Ectodermal cell (in vitro differentiated cells): ENCODE data around the gene TSPOAP1.

Source experiments
- H3K27ac ChIP-seq: 2 replicates; pipeline ENCODE4 v1.7.0; 2013; ENCODE audit warnings: mild to moderate bottlenecking, low read depth, low read length; ENCODE audit not compliant: insufficient read depth, poor library complexity, severe bottlenecking
- H3K27me3 ChIP-seq: 2 replicates; pipeline ENCODE4 v1.7.0; 2013; ENCODE audit warnings: mild to moderate bottlenecking, low read length; ENCODE audit not compliant: insufficient read depth, control insufficient read depth, poor library complexity, severe bottlenecking
- H3K36me3 ChIP-seq: one replicate; pipeline ENCODE4 v1.7.0; 2013; ENCODE audit warnings: low read length; ENCODE audit not compliant: control insufficient read depth, insufficient read depth
- H3K4me1 ChIP-seq: one replicate; pipeline ENCODE4 v1.7.0; 2013; ENCODE audit warnings: low read length; ENCODE audit not compliant: control insufficient read depth, insufficient read depth
- H3K4me3 ChIP-seq: 2 replicates; pipeline ENCODE4 v1.7.0; 2013; ENCODE audit warnings: low read depth, low read length, control low read depth; ENCODE audit not compliant: insufficient read depth
- H3K9me3 ChIP-seq: 2 replicates; pipeline ENCODE4 v1.7.0; 2013; ENCODE audit warnings: mild to moderate bottlenecking, low read length, moderate library complexity; ENCODE audit not compliant: control insufficient read depth
- WGBS, 2 experiments: methylation state at CpG; one replicate each; pipeline ENCODE4 v1.1.7; 2013; ENCODE audit warnings: missing lambda C conversion rate in 2 of 2; 5-methylcytosine and 5-hydroxymethylcytosine counted together

The TSPOAP1 gene

GRCh38 chr17:58314706-58315015, 13.9 kb downstream of the TSPOAP1 start:
- Histone ChIP-seq H3K9me3 (no peaks in the 10 kb centered on the region), H3K27ac (no peak overlapping the region), H3K4me1 (peaks cover 16% of the 10 kb centered on the region), H3K27me3 (peaks cover 8% of the 10 kb centered on the region), H3K4me3 (no peak overlapping the region), H3K36me3 (no peaks in the 10 kb centered on the region)
- WGBS, 2 experiments = 90 to 93% methylated on average over 5 to 6 of the region's 6 CpGs

- WGBS, 2 experiments = 75 to 80% methylated on average over 7 of the region's 7 CpGs
- H3K4me3 ChIP-seq = no peak overlapping the region
- H3K27ac ChIP-seq = no peak overlapping the region
- peaks cover 8% of the 10 kb centered on the region for H3K27me3 ChIP-seq
- H3K9me3 ChIP-seq = no peaks in the 10 kb centered on the region
- H3K36me3 ChIP-seq = no peaks in the 10 kb centered on the region
- H3K4me1 ChIP-seq = peaks cover 20% of the 10 kb centered on the region
These were observed 14.5 kb downstream of the TSPOAP1 start for GRCh38 chr17:58313815-58314705.

- Histone ChIP-seq H3K9me3 (no peaks in the 10 kb centered on the region), H3K27me3 (peaks cover 8% of the 10 kb centered on the region), H3K4me1 (peaks cover 22% of the 10 kb centered on the region), H3K4me3 (no peak overlapping the region), H3K36me3 (no peaks in the 10 kb centered on the region), H3K27ac (no peak overlapping the region)
- WGBS, 2 experiments = 67 to 90% methylated on average over 1 of the region's 1 CpG
These were observed 15.8 kb downstream of the TSPOAP1 start for GRCh38 chr17:58312829-58313228.

GRCh38 chr17:58312021-58312630, 16.5 kb downstream of the TSPOAP1 start:
- Histone ChIP-seq H3K36me3 (no peaks in the 10 kb centered on the region), H3K9me3 (no peaks in the 10 kb centered on the region), H3K4me1 (peaks cover 22% of the 10 kb centered on the region), H3K27me3 (peaks cover 8% of the 10 kb centered on the region), H3K27ac (no peak overlapping the region), H3K4me3 (no peak overlapping the region)
- WGBS, 2 experiments = 91 to 92% methylated on average over 23 of the region's 23 CpGs

GRCh38 chr17:58311429-58311894, 17.1 kb downstream of the TSPOAP1 start:
- Histone ChIP-seq H3K4me3 (no peak overlapping the region), H3K4me1 (peaks cover 22% of the 10 kb centered on the region), H3K27me3 (peaks cover 6% of the 10 kb centered on the region), H3K27ac (no peak overlapping the region), H3K36me3 (no peaks in the 10 kb centered on the region), H3K9me3 (no peaks in the 10 kb centered on the region)
- WGBS, 2 experiments = 95% methylated on average over 9 of the region's 9 CpGs

GRCh38 chr17:58310511-58311428, 17.8 kb downstream of the TSPOAP1 start:
- Histone ChIP-seq H3K9me3 (no peaks in the 10 kb centered on the region), H3K27ac (no peak overlapping the region), H3K4me1 (peaks cover 22% of the 10 kb centered on the region), H3K36me3 (no peaks in the 10 kb centered on the region), H3K4me3 (no peak overlapping the region), H3K27me3 (no peaks in the 10 kb centered on the region)
- 90 to 92% methylated on average over 23 of the region's 23 CpGs for WGBS, 2 experiments

- H3K4me3 ChIP-seq = no peak overlapping the region
- WGBS, 2 experiments = 90 to 93% methylated on average over 5 of the region's 5 CpGs
- no peaks in the 10 kb centered on the region for H3K27me3 ChIP-seq
- H3K4me1 ChIP-seq = peaks cover 22% of the 10 kb centered on the region
- H3K9me3 ChIP-seq = no peaks in the 10 kb centered on the region
- no peak overlapping the region for H3K27ac ChIP-seq
- H3K36me3 ChIP-seq = no peaks in the 10 kb centered on the region
These were observed 18.7 kb downstream of the TSPOAP1 start for GRCh38 chr17:58309918-58310259.

GRCh38 chr17:58308985-58309917, 19.3 kb downstream of the TSPOAP1 start:
- Histone ChIP-seq H3K36me3 (no peaks in the 10 kb centered on the region), H3K27me3 (no peaks in the 10 kb centered on the region), H3K27ac (no peak overlapping the region), H3K4me1 (peaks cover 22% of the 10 kb centered on the region), H3K9me3 (no peaks in the 10 kb centered on the region), H3K4me3 (no peak overlapping the region)
- 82 to 85% methylated on average over 21 of the region's 21 CpGs for WGBS, 2 experiments

GRCh38 chr17:58308173-58308984, 20.2 kb downstream of the TSPOAP1 start:
- Histone ChIP-seq H3K27ac (no peak overlapping the region), H3K4me1 (peaks cover 14% of the 10 kb centered on the region), H3K27me3 (no peaks in the 10 kb centered on the region), H3K4me3 (no peak overlapping the region), H3K9me3 (no peaks in the 10 kb centered on the region), H3K36me3 (no peaks in the 10 kb centered on the region)
- 78 to 81% methylated on average over 32 of the region's 32 CpGs for WGBS, 2 experiments
